ENCODE results near the gene SYT15. TPM values are rescaled to one million over a fixed set of nuclear protein-coding genes. Genes with fewer than 3 reads are reported as not detected.

SYT15 gene
- total and polyA plus RNA-seq, 10 donors: 0.20 to 8.4 (median 2.4) TPM

- TF ChIP-seq CTCF (IDR thresholded peaks at IDR 0.05 in 8 of 11, conservative IDR thresholded peaks at IDR 0.05 in 3 of 11) (peak in 4 of 11 experiments; percentile 16 to 30 (median 25)), POLR2AphosphoS5 (IDR thresholded peaks at IDR 0.05) (no peak)
- no peaks in the 10 kb centered on the region for H3K9me3 ChIP-seq
- H3K4me3 ChIP-seq: peak overlapping the region in 4 of 8 donors; percentile 1 to 54 (median 15)
- WGBS, 5 donors: 8 to 13% (median 10%) methylated on average over 31 to 42 of the region's 42 CpGs
- no peaks in the 10 kb centered on the region for H3K36me3 ChIP-seq
- peaks cover 0 to 7% (median 3%) of the 10 kb centered on the region in 6 donors for H3K4me1 ChIP-seq
- H3K27ac ChIP-seq: no peak overlapping the region
- DNase-seq: peak; percentile 77
- intact Hi-C loops (cut with DNase I; ENCODE audit: low total_unique reads): no loop called here
- H3K27me3 ChIP-seq (replicated peaks in 1 of 7): peaks cover 0 to 70% (median 15%) of the 10 kb centered on the region in 7 donors
Observed at GRCh38 chr10:46541017-46541661, 37.8 kb upstream of the SYT15 start.

- 72 to 80% (median 73%) methylated on average over 7 of the region's 7 CpGs for WGBS, 5 donors
Observed at GRCh38 chr10:46541735-46542566, 37.0 kb upstream of the SYT15 start.

GRCh38 chr10:46542567-46543465, 36.1 kb upstream of the SYT15 start:
- 65 to 78% (median 72%) methylated on average over 7 of the region's 7 CpGs for WGBS, 5 donors
- intact Hi-C loops (cut with DNase I; ENCODE audit: low total_unique reads): no loop called here
- peaks cover 0 to 56% (median 11%) of the 10 kb centered on the region in 7 donors for H3K27me3 ChIP-seq (replicated peaks in 1 of 7)
- TF ChIP-seq POLR2AphosphoS5 (IDR thresholded peaks at IDR 0.05) (no peak), POLR2A (IDR thresholded peaks at IDR 0.05) (peak in 1 of 3 donors; percentile 5), CTCF (IDR thresholded peaks at IDR 0.05 in 8 of 11, conservative IDR thresholded peaks at IDR 0.05 in 3 of 11) (no peak)
- peaks cover 0 to 7% (median 3%) of the 10 kb centered on the region in 6 donors for H3K4me1 ChIP-seq
- DNase-seq: peak; percentile 68
- H3K27ac ChIP-seq: no peak overlapping the region
- H3K9me3 ChIP-seq: no peaks in the 10 kb centered on the region
- no peak overlapping the region for H3K4me3 ChIP-seq
- no peaks in the 10 kb centered on the region for H3K36me3 ChIP-seq

More at GRCh38 chr10:46541735-46542566, 37.0 kb upstream of the SYT15 start:
- TF ChIP-seq CTCF (IDR thresholded peaks at IDR 0.05 in 8 of 11, conservative IDR thresholded peaks at IDR 0.05 in 3 of 11) (no peak), POLR2A (IDR thresholded peaks at IDR 0.05) (no peak), POLR2AphosphoS5 (IDR thresholded peaks at IDR 0.05) (no peak)
- DNase-seq: peak; percentile 63
- no peaks in the 10 kb centered on the region for H3K9me3 ChIP-seq
- H3K4me1 ChIP-seq: peaks cover 0 to 7% (median 3%) of the 10 kb centered on the region in 6 donors
- peaks cover 0 to 62% (median 11%) of the 10 kb centered on the region in 7 donors for H3K27me3 ChIP-seq (replicated peaks in 1 of 7)
- intact Hi-C loops (cut with DNase I; ENCODE audit: low total_unique reads): no loop called here
- H3K36me3 ChIP-seq: no peaks in the 10 kb centered on the region
- H3K27ac ChIP-seq: no peak overlapping the region
- no peak overlapping the region for H3K4me3 ChIP-seq

All from spleen (tissue), 11 donors.